Activated CD8-positive, alpha-beta memory T cell treated with anti-CD3 and anti-CD28 coated beads, Interleukin-2, amount 10 ng/mL, durations not matched to agents 7 days and 5 days (primary cell): ENCODE results near the gene KLHDC3. TPM values are rescaled to one million over a fixed set of nuclear protein-coding genes. Genes with fewer than 3 reads are reported as not detected.
"Not testable (repeated sequence)": the region's sequence is repeated elsewhere in the genome, so short reads cannot be mapped to it uniquely, and the experiment has no call there.

Source experiments
- ATAC-seq: fragments of 150-1000 bp; cut with Tn5 transposase; one replicate; pipeline ENCODE4 v1.10.0; 2021; ENCODE audit warnings: moderate library complexity
- CTCF ChIA-PET: fragments of 350-600 bp; sonication (Branson Sonifier 250); formaldehyde crosslinking; loops from one replicate; lab custom pipeline; 2021; ENCODE audit warnings: antibody characterized with exemption; lab: Charles Lee
- DNase-seq: peaks from one replicate; pipeline ENCODE4 v3.0.0-alpha.2; 2020
- H3K27ac Mint-ChIP-seq: one replicate; pipeline ENCODE4 v1.8.0; 2021; ENCODE audit warnings: mild to moderate bottlenecking, mixed read lengths
- H3K27me3 Mint-ChIP-seq: one replicate; pipeline ENCODE4 v1.8.0; 2021; ENCODE audit warnings: mixed read lengths
- H3K36me3 Mint-ChIP-seq: one replicate; pipeline ENCODE4 v1.8.0; 2021; ENCODE audit warnings: mild to moderate bottlenecking, mixed read lengths
- H3K4me1 Mint-ChIP-seq: one replicate; pipeline ENCODE4 v1.8.0; 2021; ENCODE audit warnings: mixed read lengths
- H3K4me3 Mint-ChIP-seq: one replicate; pipeline ENCODE4 v1.8.0; 2021; ENCODE audit warnings: mild to moderate bottlenecking, moderate library complexity, mixed read lengths
- H3K9me3 Mint-ChIP-seq: one replicate; pipeline ENCODE4 v1.8.0; 2022; ENCODE audit warnings: low read depth, mixed read lengths
- total RNA-seq, 2 experiments: library from RNA; stranded (reverse); gene quantifications; one replicate each; pipeline ENCODE4 v1.2.3, GENCODE V29; 2021

The KLHDC3 gene
- total RNA-seq, 2 experiments from 2014 or later = 62.6 to 75.1 TPM

DNA sequence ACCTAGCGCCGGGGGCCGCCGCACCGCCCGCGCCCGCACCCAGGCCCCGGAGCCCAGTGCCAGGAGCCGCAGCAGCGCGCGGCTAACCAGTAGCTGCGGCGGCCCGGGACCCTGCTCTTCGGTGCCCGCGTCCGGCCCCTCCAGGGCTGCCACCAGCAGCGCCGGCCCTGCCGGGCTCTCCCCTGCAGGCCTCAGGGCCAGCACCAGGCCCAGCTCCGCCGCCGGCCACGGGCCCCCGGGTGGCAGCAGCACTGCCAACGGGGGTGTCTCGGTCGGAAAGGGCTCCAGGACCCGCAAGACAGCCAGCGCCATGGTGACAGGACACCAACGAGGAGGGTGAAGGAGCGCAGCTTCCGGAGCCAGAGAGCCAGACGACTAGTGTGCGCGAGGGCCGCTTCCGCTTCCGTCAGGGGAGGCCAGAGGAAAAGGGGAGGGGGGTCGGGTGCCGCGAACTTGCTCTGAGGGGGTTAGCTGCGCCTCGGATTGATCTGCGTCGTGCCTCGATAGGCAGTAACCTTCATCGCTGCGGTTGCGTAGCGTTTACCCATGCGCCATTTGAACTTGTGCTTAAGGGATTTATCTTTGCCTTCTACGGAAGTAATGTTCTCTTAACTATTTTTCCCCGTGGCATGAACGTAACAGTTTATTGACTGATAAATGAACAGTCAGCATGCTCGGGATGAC, 35.1 kb upstream of the KLHDC3 start, which contains the start of gene PEX6:
TSS of gene PEX6 (minus strand) at position 343 of the 684 bp plus-strand sequence. CDS start at position 312, 31 bp downstream.
- CTCF ChIA-PET = interaction anchor here (0.8 to 2.8 kb wide), 12 partner anchors 9 to 431 kb away, joined by 3 to 16 read pairs (median 4); partner anchors contain the start of genes CNPY3, KLHDC3 and MEA1
- ATAC-seq = peak; percentile 95
- Mint-ChIP-seq H3K4me1 (peaks cover 43% of the 10 kb centered on the region), H3K4me3 (peak within 1 kb of the TSS; percentile 84), H3K36me3 (peaks cover 13% of the 10 kb centered on the region), H3K27me3 (no peaks in the 10 kb centered on the region), H3K9me3 (no peaks in the 10 kb centered on the region), H3K27ac (peak within 1 kb of the TSS; percentile 97)
- DNase-seq = peak; percentile 98

DNA sequence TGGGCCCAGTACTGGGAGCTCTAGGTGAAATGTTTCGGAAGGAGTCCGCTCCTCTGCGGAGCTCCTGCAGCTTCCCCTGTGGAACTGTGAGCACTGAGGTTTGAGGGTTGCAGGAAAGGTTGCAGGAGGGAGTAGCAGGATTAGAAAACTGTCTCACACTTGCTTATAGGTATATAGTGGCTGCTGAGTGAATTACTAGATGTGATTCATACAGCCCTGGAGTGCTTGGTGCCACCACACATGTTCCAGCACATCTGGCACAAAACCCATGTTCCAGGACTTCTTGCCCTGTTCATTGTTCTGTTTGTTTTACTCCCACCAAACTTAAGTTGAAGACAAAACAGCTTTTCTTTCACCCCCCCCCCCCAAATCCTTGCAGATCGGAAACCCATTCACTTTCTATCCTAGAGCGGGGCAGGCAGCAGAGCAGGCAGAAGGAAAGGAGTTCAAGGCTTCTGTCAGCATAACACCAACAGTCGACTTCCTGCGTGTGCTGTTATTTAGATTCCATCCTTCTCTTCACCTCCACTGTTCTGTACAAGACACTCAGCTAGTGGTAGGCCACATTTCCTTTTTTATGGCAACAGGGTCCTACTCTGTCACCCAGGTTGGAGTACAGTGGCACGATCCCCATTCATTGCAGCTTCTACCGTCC, 34.4 kb upstream of the KLHDC3 start:
- Mint-ChIP-seq H3K27me3 (no peaks in the 10 kb centered on the region), H3K4me3 (peak overlapping the region; percentile 84), H3K9me3 (no peaks in the 10 kb centered on the region), H3K36me3 (peaks cover 13% of the 10 kb centered on the region), H3K27ac (peak overlapping the region; percentile 97), H3K4me1 (peaks cover 44% of the 10 kb centered on the region)
- DNase-seq = no peak
- peak; percentile 4 for ATAC-seq
- CTCF ChIA-PET = interaction anchor here (0.8 to 2.8 kb wide), 12 partner anchors 9 to 432 kb away, joined by 3 to 16 read pairs (median 4); partner anchors contain the start of genes CNPY3, KLHDC3 and MEA1

DNA sequence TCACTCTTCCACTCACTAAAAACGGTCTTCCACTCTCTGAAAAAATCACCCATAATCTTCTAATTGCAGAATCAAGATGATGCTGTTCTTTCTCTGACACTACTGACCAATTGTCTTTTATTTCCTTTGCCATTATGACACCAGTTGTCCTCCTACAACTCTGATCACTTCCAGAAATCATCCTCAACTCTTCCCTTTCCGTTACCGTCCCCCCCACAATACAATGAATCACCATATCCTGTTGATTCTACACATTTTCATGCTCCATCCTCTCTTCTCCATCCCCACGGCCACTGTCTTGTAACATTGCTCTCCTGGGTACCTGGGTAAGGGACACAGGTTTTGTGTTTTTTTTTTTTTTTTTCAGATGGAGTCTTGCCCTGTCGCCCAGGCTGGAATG, 32.2 kb upstream of the KLHDC3 start:
- peaks cover 9% of the 10 kb centered on the region for H3K36me3 Mint-ChIP-seq
- peaks cover 48% of the 10 kb centered on the region for H3K4me1 Mint-ChIP-seq
- ATAC-seq (no peak), DNase-seq (no peak)
- H3K27ac Mint-ChIP-seq = no peak overlapping the region
- CTCF ChIA-PET = interaction anchor here (0.7 to 1.4 kb wide), 2 partner anchors 33 to 162 kb away, joined by 3 read pairs; no protein-coding TSS in a partner anchor
- H3K27me3 Mint-ChIP-seq = no peaks in the 10 kb centered on the region
- H3K9me3 Mint-ChIP-seq = no peaks in the 10 kb centered on the region
- no peak overlapping the region for H3K4me3 Mint-ChIP-seq

DNA sequence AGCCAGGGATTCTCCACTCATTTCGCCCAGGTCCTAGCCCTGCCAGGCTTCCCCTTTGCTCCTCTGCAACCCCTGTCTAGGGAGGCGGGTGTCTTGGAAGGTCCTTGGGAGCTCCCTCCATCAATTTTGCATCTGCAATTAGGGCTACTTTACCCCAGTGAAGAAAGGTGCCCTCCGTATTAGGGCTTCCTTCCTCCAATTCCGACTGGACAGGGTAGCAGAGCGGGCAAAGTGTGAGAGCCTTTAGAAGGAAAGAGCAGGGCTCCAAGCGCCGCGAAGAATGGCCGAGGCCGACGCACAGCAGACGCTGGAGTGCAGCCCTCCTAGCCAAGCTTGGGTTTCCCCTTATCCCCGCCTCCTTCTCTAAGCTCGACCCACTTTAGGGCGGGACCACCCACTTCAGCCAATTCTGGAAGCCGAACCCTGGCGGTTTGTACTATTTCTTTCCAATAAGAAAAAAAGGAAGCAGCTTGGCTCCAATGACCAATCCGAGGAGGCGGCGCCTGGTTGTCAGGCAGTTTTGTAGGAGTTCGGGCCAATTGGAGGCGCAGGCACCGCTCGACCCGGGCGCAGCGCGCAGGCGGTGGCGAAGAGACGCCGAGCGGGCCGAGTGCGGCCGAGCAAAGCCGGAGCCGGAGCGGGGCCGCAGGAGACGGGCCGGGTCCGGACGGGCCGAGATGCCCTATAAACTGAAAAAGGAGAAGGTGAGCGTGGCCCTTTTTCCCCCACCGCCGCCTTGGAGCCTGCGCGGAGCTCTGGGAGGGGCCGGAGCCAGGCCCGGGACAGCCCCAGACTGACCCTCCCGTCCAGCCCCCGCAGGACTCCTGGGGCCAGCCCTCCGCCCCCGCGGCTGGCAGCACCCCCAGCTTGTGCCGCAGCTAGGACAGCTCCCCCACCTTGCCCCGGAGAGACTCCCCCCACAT, 29.8 kb upstream of the KLHDC3 start, which contains the start of gene PPP2R5D:
TSS of gene PPP2R5D (plus strand) at position 570 of the 923 bp plus-strand sequence. CDS start at position 678, 108 bp downstream.
- peaks cover 5% of the 10 kb centered on the region for H3K36me3 Mint-ChIP-seq
- H3K4me3 Mint-ChIP-seq = peak within 1 kb of the TSS; percentile 86
- peak within 1 kb of the TSS; percentile 88 for H3K27ac Mint-ChIP-seq
- peak; percentile 99 for DNase-seq
- no peaks in the 10 kb centered on the region for H3K9me3 Mint-ChIP-seq
- peaks cover 46% of the 10 kb centered on the region for H3K4me1 Mint-ChIP-seq
- CTCF ChIA-PET = interaction anchor here (1.0 to 1.5 kb wide), 11 partner anchors 10 to 159 kb away, joined by 3 to 7 read pairs (median 4); partner anchors contain the start of genes CNPY3, CUL7, KLC4 and KLHDC3
- ATAC-seq = peak; percentile 96
- no peaks in the 10 kb centered on the region for H3K27me3 Mint-ChIP-seq

DNA sequence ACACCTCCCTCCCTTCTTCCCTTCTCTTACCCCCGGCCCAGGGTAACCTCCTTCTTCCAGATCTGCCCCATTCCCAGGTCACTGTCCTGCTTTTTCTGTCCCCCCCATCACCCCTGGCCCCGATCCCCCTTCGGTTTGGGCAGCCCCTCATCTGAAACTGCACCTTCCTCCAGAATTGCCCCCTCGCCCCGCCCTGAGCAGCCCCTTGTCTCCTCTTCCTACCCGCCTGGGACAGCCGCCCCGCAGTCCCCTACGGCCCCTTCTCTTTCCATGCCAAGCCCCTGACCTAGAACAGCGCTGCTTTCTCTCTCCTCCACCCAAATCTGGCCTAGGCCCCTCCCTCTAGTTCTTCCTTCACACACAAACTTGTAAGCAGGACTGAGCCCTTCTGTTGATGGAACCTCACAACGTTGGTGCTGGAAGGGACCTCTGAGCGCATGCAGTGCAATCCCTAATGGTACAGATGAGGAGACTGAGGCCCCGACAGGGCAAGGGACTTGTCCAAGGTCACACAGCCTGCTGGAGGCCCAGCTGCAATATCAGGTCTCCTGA, 29.0 kb upstream of the KLHDC3 start:
- no peak for ATAC-seq
- peak overlapping the region; percentile 78 for H3K27ac Mint-ChIP-seq
- CTCF ChIA-PET = interaction anchor here (1.2 to 1.4 kb wide), 5 partner anchors 11 to 158 kb away, joined by 3 to 7 read pairs (median 4); partner anchors contain the start of genes CNPY3 and CUL7
- H3K36me3 Mint-ChIP-seq = peaks cover 5% of the 10 kb centered on the region
- H3K27me3 Mint-ChIP-seq = no peaks in the 10 kb centered on the region
- peak; percentile 49 for DNase-seq
- peaks cover 39% of the 10 kb centered on the region for H3K4me1 Mint-ChIP-seq
- H3K4me3 Mint-ChIP-seq = peak overlapping the region; percentile 86
- no peaks in the 10 kb centered on the region for H3K9me3 Mint-ChIP-seq

DNA sequence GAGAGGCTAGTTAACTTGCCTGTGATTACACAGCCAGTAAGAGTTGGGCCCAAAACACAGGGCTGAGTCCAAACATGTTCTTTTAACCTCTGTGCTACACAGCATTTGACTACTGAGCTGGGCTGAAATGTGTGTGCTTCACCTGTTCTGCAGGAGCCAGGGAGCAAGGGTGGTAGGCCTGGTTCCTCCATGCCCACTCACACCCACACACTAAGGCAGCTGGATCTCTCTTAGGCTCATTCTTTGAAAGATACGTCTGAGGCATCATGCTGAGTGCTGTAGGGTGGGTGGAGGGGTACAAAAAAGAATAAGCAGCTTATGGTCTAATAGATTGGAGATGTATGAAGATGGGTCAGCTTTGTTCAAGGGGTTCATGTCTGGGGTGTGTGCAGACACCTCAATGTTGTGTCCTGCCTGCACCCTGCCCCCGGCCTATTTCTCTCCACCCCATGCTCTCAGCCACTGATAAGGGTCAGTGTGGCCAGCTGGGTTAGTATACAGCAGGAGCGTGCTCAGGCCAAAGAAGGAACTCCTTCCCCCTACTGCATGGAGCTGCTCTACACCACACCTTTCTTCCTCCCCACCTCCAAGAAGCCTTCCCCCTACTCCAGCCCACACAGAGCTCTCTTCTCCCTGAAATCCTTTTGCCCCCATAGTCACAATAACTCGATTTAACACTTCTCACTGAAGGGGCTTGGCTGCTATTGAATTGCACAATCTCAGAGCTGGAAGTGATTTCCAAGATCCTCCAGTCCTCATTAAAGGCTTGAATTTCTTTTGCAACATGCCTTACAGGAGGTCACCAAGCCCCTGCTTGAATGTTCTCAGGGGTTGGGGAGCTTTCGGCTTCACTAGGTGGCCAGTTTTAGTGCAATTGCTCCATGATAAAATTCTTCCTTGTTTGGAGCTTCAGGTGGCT, 26.3 kb upstream of the KLHDC3 start:
- Mint-ChIP-seq H3K9me3 (no peaks in the 10 kb centered on the region), H3K27ac (no peak overlapping the region)
- CTCF ChIA-PET = interaction anchor here (0.5 to 1.5 kb wide), 4 partner anchors 9 to 1115 kb away, joined by 3 to 6 read pairs (median 4); partner anchors contain the start of gene PEX6

DNA sequence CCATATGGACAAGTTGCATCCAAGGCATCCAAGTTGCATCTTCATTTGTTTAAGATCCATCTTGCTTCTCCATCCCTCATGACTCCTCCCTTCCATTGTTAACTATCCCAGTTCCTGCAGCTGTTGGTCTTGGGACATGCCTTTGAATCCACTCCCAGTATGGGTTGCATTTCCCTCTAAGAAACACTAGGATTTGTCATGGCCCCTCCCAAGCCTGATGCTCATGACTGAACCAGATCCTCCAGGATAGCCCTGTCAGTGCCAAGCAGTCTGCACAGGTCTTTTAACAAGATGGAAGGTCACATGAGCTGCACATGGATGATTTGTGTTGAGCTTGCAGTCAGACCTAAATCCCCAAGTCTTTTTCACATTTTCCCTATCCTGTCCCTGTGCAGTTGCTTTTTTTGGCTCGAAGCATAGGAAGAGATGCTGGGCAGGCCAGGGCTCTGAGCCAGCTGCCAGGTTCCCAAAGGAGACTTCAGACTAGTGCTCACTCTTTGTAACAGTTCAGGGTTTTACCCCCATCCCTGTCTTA, 25.5 kb upstream of the KLHDC3 start:
- peaks cover 11% of the 10 kb centered on the region for H3K36me3 Mint-ChIP-seq
- DNase-seq (no peak), ATAC-seq (no peak)
- H3K4me3 Mint-ChIP-seq = no peak overlapping the region
- no peaks in the 10 kb centered on the region for H3K27me3 Mint-ChIP-seq
- no peak overlapping the region for H3K27ac Mint-ChIP-seq
- no peaks in the 10 kb centered on the region for H3K9me3 Mint-ChIP-seq
- CTCF ChIA-PET = interaction anchor here (0.9 to 1.5 kb wide), 3 partner anchors 9 to 155 kb away, joined by 3 to 6 read pairs (median 6); partner anchors contain the start of gene PEX6
- H3K4me1 Mint-ChIP-seq = peaks cover 33% of the 10 kb centered on the region

More for the DNA sequence above, 26.3 kb upstream of the KLHDC3 start:
- H3K36me3 Mint-ChIP-seq = peaks cover 8% of the 10 kb centered on the region
- H3K4me3 Mint-ChIP-seq = no peak overlapping the region
- no peak for DNase-seq
- ATAC-seq = no peak
- no peaks in the 10 kb centered on the region for H3K27me3 Mint-ChIP-seq
- peaks cover 34% of the 10 kb centered on the region for H3K4me1 Mint-ChIP-seq

DNA sequence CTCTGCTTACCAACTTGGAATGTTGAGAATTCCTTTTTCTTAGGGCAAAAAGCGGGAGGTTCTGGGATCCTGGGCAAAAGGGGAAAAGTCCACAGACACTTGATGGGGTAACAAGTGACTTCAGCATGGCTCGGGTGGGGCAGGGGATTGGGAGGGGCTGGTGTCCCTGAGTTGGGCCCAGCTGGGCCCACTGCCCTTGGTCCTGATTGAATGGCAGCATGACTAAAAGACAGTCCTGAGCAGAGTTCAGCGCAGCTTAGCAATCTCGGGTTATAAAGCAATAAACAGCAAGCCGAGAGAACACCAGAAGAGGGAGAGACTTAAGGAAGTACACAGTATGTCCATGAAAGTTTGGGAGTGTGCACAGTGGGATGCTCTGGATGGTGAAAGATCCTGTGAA, 24.1 kb upstream of the KLHDC3 start:
- H3K4me3 Mint-ChIP-seq = no peak overlapping the region
- CTCF ChIA-PET = no interaction called here
- ATAC-seq = no peak

DNA sequence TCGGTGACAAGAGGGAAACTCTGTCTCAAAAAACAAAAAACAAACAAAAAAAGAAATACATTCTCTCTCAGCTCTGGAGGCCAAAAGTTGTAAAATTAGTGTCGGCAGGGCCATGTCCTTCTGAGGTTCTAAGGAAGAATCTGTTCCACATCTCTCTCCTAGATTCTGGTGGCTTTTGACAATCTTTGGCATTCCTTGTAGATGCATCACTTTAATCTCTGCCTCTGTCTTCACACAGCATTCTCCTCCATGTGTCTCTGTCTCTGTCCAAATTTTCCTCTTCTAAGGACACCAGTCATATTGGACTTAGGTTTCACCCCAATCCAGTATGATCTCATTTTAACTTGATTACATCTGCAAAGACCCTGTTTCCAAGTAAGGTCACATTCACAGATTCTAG, 20.6 kb upstream of the KLHDC3 start:
- Mint-ChIP-seq H3K27ac (no peak overlapping the region), H3K4me1 (peaks cover 7% of the 10 kb centered on the region), H3K27me3 (no peaks in the 10 kb centered on the region), H3K4me3 (no peak overlapping the region), H3K9me3 (no peaks in the 10 kb centered on the region), H3K36me3 (peaks cover 8% of the 10 kb centered on the region)
- ATAC-seq (no peak), DNase-seq (no peak)
- CTCF ChIA-PET = interaction anchor here (2.0 kb wide), 1 partner anchor 10 kb away, joined by 4 read pairs; the partner anchor contains the start of gene PPP2R5D

More for the DNA sequence above, 24.1 kb upstream of the KLHDC3 start:
- Mint-ChIP-seq H3K9me3 (no peaks in the 10 kb centered on the region), H3K4me1 (peaks cover 27% of the 10 kb centered on the region), H3K27me3 (no peaks in the 10 kb centered on the region), H3K36me3 (peaks cover 11% of the 10 kb centered on the region), H3K27ac (no peak overlapping the region)
- DNase-seq = no peak

DNA sequence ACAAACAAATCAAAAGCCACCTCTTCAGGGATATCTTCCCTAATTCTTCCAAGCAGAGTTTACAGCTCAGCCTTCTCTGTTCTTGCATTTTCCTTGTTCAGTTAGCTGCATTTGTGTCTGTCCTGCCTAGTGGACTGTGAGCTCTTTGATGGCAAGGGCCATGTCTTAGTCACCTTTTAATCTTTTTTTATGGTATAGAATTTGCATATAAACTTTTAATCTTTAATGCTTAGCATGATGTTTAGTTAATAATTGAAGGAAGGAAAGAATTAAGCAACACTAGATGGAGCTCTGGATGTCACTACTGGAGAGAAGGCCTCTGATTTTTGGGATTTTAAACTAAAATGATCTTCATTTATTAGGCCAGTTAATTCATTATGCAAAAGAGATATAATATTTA, 17.5 kb upstream of the KLHDC3 start:
- no peak for DNase-seq
- Mint-ChIP-seq H3K36me3 (peaks cover 8% of the 10 kb centered on the region), H3K27me3 (no peaks in the 10 kb centered on the region), H3K9me3 (no peaks in the 10 kb centered on the region), H3K27ac (no peak overlapping the region), H3K4me3 (no peak overlapping the region), H3K4me1 (peaks cover 7% of the 10 kb centered on the region)
- CTCF ChIA-PET = interaction anchor here (0.9 to 1.4 kb wide), 3 partner anchors 11 to 147 kb away, joined by 4 to 6 read pairs (median 4); partner anchors contain the start of gene PPP2R5D
- ATAC-seq = no peak

DNA sequence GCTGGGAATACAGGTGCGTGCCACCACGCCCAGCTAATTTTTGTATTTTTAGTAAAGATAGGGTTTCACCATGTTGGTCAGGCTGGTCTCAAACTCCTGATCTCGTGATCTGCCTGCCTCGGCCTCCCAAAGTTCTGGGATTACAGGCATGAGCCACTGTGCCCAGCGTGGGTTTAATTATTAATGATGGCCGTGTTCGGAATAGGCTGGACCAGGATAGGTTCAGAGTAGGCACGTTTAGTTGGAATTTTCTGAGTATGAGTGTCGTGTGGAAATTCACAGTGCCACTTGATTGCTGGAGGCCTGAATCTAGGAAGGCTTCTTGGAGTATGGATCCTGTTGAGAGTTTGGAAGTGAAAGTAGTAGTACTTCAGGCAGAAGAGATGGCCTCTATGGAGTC, 15.8 kb upstream of the KLHDC3 start:
- ATAC-seq, H3K4me1 Mint-ChIP-seq, H3K36me3 Mint-ChIP-seq, DNase-seq, H3K27me3 Mint-ChIP-seq, CTCF ChIA-PET, H3K27ac Mint-ChIP-seq, H3K4me3 Mint-ChIP-seq, H3K9me3 Mint-ChIP-seq: not testable (repeated sequence)
